Measurements from ENCODE around the gene BCAR3.
"Not testable (repeated sequence)": the region's sequence is repeated elsewhere in the genome, so short reads cannot be mapped to it uniquely, and the experiment has no call there.

The BCAR3 gene

GRCh38 chr1:93596329-93597089 lies 85.1 kb downstream of the BCAR3 start:
- no peak for DNase-seq (ENCODE audit: low read depth)

DNA sequence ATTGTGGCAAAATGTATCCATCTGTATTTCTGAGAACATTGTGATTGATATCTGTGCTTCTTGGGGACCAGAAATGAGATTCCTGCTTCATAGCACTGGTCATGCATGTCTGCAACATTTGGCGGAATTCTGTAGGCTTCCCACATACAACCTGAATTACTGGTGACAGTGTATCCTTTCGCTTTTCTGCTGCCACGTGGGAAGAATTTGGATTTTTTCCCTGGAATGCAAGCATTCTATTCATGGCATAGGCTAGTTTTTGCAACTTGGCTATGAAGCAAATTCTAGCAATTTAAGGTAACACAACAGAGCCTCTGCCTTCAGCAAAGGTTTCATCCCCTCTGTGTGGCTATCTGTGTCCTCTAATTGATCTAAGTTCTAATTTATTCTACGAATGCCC lies 85.9 kb downstream of the BCAR3 start:
- no peak for DNase-seq (ENCODE audit: low read depth)

DNA sequence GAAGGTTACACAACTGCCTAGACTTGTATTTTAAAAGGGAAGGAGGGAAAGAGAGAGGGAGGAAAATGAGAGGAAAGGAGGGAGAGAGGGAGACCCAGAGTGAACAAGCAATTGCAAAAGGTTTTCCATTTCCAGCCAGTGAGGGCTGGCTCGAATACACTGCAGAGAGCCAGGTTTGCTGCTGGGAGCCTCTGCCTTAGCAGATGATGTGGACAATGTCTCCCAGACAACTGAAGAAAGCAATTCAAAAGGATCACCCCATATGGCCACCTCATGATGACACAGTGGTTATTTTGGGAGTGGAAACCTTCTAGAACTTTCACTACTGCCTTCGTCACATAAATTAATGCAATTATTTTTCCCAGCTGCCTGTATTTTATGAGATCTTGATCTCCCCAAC lies 86.4 kb downstream of the BCAR3 start:
- DNase-seq (ENCODE audit: low read depth), result peak; percentile 55

GRCh38 chr1:93594603-93594880 lies 87.1 kb downstream of the BCAR3 start:
- DNase-seq (ENCODE audit: low read depth), result no peak

DNA sequence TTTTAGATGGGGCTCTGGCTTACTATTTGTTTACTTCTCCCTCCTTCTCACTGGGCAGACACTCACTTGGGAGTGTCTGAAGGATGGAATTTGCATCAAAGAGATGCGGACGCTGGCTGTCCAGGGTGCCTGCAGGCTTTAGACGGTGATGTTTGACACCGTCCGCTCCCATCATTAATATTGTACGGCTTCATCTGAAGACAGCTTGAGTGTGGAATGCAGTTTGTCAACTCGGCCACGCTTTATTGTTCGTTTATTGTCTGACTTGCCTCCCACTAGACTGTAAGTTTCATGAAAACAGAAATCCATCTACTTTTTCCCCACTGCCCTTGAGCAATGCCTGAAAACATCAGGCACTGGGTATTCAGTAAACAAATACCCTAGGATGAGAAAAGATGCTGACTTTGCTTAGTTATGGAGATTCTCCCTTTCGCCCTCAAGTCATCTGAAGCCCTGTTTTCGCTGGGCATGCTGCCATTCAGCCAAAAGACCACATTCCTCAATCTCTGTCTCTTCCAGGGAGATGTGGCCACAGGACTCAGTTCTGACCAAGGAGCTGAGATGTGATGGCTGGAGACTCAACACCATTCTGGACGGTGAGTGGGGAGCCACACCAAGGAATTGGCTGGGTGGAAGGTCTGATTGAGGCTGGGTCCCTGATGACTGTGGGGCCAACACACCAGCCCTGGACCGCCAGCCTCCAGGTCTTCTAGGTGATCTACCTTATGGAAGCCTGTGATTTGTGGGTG lies 87.6 kb downstream of the BCAR3 start:
- DNase-seq (ENCODE audit: low read depth), result no peak

DNA sequence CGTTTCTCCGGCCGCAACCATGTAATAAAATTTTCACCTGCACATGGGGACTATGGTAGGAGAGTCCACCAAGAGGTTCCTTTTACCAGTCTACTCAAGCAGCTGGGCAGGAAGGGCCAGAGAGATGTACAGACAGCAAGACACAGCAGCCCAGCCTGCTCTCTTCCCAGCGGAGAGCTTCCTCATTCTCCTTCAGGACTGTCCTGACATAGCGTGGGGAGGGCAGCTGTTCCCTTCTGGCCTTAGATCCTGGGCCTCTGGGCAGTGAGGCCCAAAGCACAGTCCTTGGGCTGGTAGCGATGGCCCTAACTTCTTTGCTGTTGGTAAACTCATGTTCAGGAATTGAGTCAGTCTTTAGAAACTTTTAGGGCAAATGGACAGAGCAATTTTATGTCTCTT lies 89.1 kb downstream of the BCAR3 start:
- DNase-seq (ENCODE audit: low read depth), result no peak

DNA sequence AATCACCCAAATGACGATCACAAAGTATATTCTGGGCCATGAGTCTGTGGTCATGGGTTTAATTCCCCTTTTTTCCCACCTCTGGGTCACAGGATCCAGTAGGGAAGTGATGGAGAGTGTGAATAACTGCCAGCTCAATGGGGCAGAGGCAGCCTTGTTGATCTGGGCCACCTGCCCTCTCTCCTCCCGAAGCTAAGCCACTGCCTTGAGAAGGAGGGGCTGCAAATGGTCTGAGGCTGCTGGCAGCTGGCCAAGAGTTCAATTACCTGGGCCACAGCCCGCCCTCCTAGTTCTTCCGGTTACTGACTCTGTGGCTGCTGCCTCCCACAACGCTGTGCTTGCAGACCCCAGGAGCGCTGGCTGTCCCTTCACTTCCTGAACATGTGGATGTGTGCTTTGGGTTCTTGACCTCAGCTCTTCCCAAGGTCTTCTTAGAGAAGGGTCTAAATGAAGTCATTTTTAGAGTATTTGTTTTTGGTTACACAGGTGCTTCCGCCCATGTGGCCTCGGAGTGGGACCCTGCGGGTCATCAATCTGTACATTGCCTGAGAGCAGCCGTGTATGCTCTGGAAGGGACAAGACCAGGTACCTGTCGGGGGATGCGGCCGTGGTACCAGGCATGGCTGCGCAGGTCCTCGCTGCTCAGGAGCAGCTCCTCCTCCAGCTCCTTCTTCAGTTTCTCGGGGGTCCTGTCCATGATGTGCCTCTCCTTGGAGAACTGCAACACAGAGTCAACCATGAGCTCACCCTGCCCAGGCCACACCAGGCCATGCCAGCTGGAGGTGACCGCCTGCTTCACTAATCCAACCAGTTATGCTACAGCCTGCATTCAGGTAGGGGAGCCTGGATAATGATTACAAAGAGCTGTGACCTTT lies 89.7 kb downstream of the BCAR3 start:
- DNase-seq (ENCODE audit: low read depth), result peak; percentile 63

DNA sequence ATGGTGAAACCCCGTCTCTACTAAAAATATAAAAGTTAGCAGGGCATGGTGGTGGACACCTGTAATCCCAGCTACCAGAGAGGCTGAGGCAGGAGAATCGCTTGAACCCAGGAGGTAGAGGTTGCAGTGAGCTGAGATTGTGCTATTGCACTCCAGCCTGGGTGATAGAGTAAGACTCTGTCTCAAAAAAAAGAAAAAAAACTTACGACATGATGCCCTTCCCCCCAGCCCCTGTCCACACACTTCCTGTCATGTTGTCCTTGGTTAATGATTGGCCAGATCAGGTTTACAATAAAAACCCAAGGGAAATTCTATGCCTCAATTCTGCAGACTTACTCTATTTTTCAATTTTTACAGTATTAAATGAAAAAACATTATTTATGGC lies 90.4 kb downstream of the BCAR3 start:
- not testable (repeated sequence) for DNase-seq (ENCODE audit: low read depth)

GRCh38 chr1:93588955-93589354 lies 92.7 kb downstream of the BCAR3 start:
- no peak for DNase-seq (ENCODE audit: low read depth)

DNA sequence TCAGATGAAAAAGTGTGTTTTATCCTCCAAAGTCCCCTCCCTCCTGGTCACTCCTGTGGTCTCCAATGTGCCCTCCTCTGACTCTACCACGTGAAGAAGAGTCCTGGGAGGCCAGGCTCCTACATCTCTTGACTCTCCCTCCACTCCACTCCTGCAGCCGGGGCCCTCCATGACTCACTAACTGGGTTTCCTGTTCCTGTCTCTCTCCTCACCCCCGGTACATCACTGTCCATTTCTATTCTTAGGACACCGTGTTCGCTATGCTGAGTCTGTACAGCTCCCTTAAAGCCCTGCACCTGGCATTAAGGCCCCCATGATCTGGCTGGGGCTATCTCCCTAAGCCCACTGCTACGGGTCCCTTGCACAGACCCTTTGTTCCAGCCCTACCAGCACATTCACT lies 93.4 kb downstream of the BCAR3 start:
- DNase-seq (ENCODE audit: low read depth), result no peak

GRCh38 chr1:93587354-93587753 lies 94.3 kb downstream of the BCAR3 start:
- DNase-seq (ENCODE audit: low read depth), result no peak

DNA sequence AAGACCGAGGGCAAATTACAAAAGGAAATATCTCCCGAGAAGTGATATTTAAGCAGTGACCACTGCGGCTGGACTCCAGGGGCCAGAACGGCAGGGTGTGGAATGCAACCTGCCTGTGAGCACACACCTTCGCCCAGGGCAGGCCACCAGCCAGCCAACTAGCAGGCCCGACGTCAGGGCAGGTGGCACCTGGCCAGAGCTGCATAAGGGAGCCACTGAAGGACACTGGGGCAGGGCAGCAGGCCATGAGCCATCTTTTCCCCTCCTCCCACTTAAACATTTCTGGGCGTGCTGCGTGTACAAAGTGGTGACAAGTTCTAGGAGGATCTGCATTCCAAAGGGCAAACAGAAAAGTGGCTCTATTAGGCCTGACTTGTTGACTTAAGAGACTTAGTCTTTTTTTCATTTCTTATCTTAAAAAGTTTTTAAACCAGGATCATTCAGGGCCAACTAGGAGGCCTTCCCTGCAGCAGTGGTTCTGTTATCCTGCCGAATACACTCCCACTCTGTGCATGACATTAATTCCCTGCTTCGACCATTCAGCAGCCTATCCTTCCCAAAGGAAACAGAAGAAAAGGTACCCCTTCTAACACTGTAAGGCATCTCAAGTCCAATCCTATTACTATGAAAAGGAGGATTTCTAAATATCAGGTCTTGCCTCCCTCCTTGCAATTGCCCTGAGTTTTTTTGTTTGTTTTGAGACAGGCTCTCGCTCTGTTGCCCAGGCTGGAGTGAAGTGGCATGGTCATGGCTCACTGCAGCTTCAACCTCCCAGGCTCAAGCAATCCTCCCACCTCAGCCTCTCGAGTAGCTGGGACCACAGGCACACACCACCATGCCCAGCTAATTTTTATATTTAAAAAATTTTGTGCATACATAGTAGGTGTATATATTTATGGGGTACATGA lies 96.3 kb downstream of the BCAR3 start:
- DNase-seq (ENCODE audit: low read depth), result no peak

DNA sequence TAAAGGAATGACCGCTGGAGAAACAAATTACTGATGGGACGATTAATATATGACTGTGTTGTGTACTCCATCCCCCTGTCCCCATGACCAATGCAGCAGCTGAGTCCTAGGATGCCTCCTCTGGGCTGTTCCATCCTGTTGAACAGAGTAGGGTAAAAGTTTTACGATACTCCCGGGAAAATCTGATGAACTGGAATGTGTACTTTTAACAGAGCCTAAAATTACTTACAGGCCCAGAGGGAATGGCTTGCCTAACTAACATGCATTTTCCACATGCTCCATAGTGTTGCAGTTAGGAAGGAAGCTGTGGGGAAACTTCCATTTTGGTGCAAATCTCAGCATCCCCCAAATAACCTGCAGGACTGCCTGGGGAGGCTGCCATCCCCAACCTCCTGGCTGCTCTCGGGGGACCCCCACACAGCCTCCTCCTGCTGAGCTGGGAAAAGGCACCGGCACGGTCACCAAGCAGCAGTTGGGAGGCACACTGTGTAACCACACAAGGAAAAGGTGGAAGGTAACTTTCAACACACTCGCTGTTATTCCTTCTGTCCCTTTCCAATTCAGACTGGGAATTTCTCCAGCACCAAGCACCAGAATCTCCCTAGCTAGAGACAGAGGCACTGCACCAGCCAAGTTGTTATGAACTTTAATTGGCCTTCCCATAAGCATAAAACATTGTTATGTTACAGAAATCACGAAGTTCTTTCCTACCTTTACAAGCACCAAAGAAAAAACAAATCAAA lies 97.2 kb downstream of the BCAR3 start:
- DNase-seq (ENCODE audit: low read depth), result peak; percentile 70

GRCh38 chr1:93581917-93582850 lies 99.5 kb downstream of the BCAR3 start:
- no peak for DNase-seq (ENCODE audit: low read depth)

GRCh38 chr1:93579891-93580290 lies 101.7 kb downstream of the BCAR3 start:
- peak; percentile 76 for DNase-seq (ENCODE audit: low read depth)

- DNase-seq (ENCODE audit: low read depth), result no peak
These were observed 102.5 kb downstream of the BCAR3 start for GRCh38 chr1:93578911-93579825.

DNA sequence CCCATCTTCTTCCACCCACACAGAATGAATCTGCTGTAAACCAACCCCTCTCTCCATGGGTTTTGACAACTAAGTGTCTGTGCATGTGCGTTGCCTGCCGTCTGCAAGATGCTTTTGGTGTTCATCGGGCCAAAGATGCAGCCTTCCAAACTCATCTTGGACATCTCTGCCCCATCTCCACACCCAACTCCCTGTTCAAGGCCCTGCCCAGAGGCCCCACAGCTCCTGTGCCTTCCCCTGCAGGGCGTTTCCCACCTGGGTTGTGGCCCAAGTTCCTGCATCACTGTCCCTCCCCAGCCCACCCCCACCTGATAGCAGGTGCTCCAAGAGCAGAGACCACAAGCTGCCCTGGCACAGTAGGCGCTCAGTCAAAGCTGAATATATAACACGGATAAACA lies 103.2 kb downstream of the BCAR3 start:
- no peak for DNase-seq (ENCODE audit: low read depth)

DNA sequence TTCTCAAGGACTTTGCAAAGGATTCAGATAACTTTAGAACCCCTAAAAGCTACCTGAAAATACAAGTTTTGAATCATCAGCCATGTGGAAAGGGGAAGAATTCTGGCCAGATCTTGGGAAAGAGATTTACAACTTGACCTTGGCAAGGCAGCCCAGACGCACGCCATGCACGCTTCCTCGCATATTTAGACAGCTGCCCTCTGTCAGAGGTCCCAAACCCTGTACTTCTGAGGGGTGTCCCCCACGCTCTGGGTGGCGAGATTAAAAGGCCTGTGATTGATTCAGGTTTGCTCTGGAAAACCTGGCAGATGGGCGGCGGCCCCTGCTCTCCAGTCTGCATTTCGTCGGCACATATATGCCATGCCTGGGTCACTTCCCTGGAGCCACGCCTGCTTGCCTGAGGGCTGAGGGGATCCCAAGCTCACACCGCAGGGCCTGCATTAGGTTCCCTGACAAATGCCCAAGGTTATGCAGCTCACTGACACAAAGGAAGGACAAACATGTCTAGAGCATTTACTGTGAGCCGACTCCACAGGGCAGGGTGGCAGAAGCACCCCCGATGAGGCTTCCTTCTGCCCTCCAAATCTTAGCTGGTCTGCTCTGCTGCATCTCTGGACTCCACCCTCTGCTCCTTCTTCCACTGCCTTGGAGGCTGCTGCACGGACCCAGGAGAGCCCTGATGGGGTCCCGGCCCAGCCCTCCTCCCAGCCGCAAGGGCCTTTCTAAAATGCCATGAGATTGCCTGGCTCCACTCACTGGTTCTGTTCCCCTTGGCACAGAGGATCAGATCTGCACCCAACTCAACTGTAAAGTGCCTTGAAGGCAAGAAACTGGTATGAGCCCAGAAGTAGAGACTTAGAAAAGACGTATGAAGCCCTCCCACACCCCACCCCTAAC lies 103.9 kb downstream of the BCAR3 start:
- no peak for DNase-seq (ENCODE audit: low read depth)
